GM19239 (cell line): ENCODE results near the gene CLRN1.

ENCODE experiments used
- DNase-seq: peaks from one replicate; pipeline ENCODE4 v3.0.0; 2011; ENCODE audit warnings: low spot score; ENCODE audit not compliant: insufficient read length
- FAIRE-seq: peaks from 2 replicates; lab custom pipeline; 2011; peaks lifted over from hg19 to GRCh38; lab: Jason Lieb, UNC

The CLRN1 gene

GRCh38 chr3:150984066-150984465 lies 11.5 kb upstream of the CLRN1 start:
- no peak for DNase-seq

GRCh38 chr3:150978566-150979148 lies 6.1 kb upstream of the CLRN1 start:
- no peak for FAIRE-seq
- DNase-seq: no peak

More at GRCh38 chr3:150984066-150984465, 11.5 kb upstream of the CLRN1 start:
- no peak for FAIRE-seq

- FAIRE-seq (no peak), DNase-seq (no peak)
These were observed 3.5 kb upstream of the CLRN1 start for GRCh38 chr3:150975992-150976368.

- FAIRE-seq: no peak
These were observed 2.8 kb upstream of the CLRN1 start for GRCh38 chr3:150975086-150975991.

GRCh38 chr3:150970665-150971324 lies 1.7 kb downstream of the CLRN1 start:
- FAIRE-seq (no peak), DNase-seq (no peak)

More at GRCh38 chr3:150975086-150975991, 2.8 kb upstream of the CLRN1 start:
- no peak for DNase-seq

GRCh38 chr3:150968341-150969035 lies 4.0 kb downstream of the CLRN1 start:
- FAIRE-seq (no peak), DNase-seq (no peak)

- FAIRE-seq (no peak), DNase-seq (no peak)
These were observed 7.1 kb downstream of the CLRN1 start for GRCh38 chr3:150965436-150965835.

- FAIRE-seq: no peak
These were observed 10.6 kb downstream of the CLRN1 start for GRCh38 chr3:150961949-150962348.

GRCh38 chr3:150960708-150961684 lies 11.5 kb downstream of the CLRN1 start:
- no peak for FAIRE-seq
- DNase-seq: no peak

More at GRCh38 chr3:150961949-150962348, 10.6 kb downstream of the CLRN1 start:
- DNase-seq: no peak

GRCh38 chr3:150958683-150959082 lies 13.8 kb downstream of the CLRN1 start:
- FAIRE-seq (no peak), DNase-seq (no peak)

- no peak for DNase-seq
- no peak for FAIRE-seq
These were observed 16.2 kb downstream of the CLRN1 start for GRCh38 chr3:150956376-150956775.

- DNase-seq (no peak), FAIRE-seq (no peak)
These were observed 20.6 kb downstream of the CLRN1 start for GRCh38 chr3:150951923-150952322.

GRCh38 chr3:150945226-150946032 lies 27.1 kb downstream of the CLRN1 start:
- FAIRE-seq (no peak), DNase-seq (no peak)

GRCh38 chr3:150942221-150942620 lies 30.3 kb downstream of the CLRN1 start:
- no peak for DNase-seq
- FAIRE-seq: no peak

GRCh38 chr3:150936693-150937092 lies 35.8 kb downstream of the CLRN1 start:
- DNase-seq: no peak
- peak; percentile 85 for FAIRE-seq

GRCh38 chr3:150933473-150933995 lies 39.0 kb downstream of the CLRN1 start:
- no peak for FAIRE-seq

GRCh38 chr3:150931745-150932144 lies 40.8 kb downstream of the CLRN1 start:
- no peak for DNase-seq
- no peak for FAIRE-seq

More at GRCh38 chr3:150933473-150933995, 39.0 kb downstream of the CLRN1 start:
- no peak for DNase-seq

- no peak for FAIRE-seq
- DNase-seq: no peak
These were observed 41.7 kb downstream of the CLRN1 start for GRCh38 chr3:150930839-150931238.
